HG03039 (cell line): ENCODE results near the gene GSG1.

ENCODE experiments used
- ATAC-seq: cut with Tn5 transposase; IDR thresholded peaks from one replicate; pipeline ENCODE4 v1.9.1; 2021; ENCODE audit warnings: mild to moderate bottlenecking, moderate library complexity; ENCODE audit not compliant: unreplicated experiment

Gene GSG1

GRCh38 chr12:13120413-13120812, 16.9 kb upstream of the GSG1 start:
- no peak for ATAC-seq

DNA sequence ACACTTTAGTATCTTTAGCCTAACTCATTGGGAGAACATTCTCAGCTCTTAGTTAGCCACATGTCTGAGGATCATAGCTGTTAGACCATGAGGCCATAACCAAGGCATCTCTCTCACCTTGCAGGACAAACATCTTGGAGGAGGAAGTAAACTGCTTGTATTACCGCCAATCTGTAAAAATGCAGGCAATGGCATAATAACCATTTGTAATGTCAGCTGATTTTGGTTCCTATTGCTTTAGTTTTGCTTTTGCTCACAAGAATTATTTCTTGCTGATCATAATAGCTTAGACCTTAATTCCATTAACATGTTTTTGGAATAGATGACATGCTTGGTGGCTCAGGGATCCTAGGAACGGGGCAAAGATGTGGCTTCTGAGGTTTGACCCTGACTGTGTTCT, 16.4 kb upstream of the GSG1 start:
- no peak for ATAC-seq

DNA sequence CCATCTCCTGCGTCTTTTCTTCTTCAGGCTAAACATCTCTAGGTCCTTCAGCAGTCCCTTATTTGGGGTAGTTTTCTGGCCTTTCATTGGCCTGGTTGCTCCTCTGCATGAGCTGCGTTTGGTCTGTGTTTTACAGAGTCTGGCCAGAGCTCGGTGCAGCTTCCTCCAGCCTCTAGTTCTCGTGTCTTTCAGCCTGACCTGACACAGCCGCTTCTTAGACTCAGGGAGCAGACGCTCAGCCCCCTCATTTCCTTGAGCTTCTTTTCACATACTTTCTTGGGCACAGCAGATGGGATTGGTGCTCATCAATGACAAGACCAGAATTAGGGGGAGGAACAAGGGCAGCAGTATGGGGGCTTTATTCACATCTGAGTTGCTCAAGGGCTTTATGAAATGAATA, 13.6 kb upstream of the GSG1 start:
- ATAC-seq: no peak

DNA sequence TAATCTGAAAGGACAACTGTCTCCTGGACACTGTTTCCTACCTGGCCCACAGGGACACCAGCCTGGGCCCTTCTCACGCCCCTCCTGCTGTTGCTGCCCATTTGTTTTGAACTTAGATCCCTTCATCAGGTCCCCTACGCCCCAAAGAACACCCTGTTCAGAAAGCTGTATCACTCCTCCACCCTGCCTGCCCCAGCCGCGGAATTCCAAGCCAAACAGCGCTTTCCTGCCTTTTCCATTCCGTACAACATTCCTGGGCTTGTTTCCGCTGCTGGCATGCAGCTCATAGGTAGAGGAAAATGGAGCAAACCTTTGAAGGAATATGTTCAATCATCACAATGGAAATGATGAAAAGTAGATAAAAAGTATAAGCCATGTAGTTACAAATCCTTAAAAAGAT, 12.8 kb upstream of the GSG1 start:
- ATAC-seq: no peak

DNA sequence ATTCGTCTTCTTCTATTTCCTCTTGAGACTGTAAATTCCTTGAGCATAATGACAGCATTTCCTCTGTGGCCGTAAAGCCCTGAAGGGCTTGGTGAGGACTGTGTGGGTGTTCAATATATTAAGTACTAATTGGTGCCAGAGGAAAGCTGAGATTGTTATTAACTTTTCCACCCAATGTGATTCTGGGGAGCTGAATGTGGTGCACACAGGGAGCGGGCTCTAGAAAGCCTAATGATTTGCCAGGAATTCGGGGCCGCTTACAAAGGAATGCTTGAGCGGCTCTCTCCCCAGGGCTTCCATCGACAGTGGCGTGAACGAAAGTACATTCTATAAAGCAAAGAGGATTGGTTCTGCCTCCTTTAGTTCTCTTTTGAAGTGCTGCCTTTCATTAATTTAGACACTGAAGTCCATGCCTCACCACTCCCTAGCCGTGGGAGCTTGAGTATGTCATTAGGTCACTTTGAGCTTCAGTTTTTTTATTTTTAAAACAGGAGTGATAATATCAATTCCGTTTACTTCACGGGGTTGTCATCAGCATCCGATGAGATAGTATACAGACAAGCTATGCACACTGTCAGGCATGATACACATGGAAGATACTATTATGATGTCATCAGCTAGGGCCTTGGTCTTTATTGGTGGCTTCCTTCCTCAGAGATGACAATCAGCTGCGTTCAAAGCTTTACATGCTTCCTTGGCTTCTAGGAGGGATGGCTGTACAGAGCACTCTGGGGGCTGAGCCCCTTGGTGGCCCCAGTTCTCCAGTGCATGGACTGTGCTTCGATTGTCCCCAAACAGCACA, 11.0 kb upstream of the GSG1 start:
- no peak for ATAC-seq

DNA sequence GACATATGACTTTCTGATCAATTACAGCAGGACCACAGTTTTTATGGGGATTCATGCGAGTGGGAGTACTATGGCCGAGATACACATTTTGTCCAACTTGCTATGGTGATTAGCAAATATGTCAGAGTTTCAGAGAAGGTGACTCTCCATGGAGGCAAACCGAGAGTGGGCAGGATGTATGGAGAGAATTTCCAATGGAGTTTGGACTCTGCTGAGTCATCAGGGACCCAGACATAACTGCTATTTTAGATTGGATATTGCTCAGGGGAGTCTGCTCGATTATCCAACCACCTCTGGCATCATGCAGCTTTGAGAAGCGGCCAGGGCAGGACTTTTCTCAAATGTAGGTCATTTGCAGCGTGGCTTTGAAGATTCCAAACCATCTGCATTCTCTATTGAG, 9.5 kb upstream of the GSG1 start:
- ATAC-seq: no peak

- ATAC-seq: no peak
Measured at GRCh38 chr12:13106666-13107065, 3.2 kb upstream of the GSG1 start.

- ATAC-seq: no peak
Measured at GRCh38 chr12:13105781-13106180, 2.3 kb upstream of the GSG1 start.

- ATAC-seq: no peak
Measured at GRCh38 chr12:13104409-13104808, 942 bp upstream of the GSG1 start.

- ATAC-seq: no peak
Measured at GRCh38 chr12:13102461-13103195, 839 bp downstream of the GSG1 start.

GRCh38 chr12:13101821-13102375, 1.6 kb downstream of the GSG1 start:
- no peak for ATAC-seq

DNA sequence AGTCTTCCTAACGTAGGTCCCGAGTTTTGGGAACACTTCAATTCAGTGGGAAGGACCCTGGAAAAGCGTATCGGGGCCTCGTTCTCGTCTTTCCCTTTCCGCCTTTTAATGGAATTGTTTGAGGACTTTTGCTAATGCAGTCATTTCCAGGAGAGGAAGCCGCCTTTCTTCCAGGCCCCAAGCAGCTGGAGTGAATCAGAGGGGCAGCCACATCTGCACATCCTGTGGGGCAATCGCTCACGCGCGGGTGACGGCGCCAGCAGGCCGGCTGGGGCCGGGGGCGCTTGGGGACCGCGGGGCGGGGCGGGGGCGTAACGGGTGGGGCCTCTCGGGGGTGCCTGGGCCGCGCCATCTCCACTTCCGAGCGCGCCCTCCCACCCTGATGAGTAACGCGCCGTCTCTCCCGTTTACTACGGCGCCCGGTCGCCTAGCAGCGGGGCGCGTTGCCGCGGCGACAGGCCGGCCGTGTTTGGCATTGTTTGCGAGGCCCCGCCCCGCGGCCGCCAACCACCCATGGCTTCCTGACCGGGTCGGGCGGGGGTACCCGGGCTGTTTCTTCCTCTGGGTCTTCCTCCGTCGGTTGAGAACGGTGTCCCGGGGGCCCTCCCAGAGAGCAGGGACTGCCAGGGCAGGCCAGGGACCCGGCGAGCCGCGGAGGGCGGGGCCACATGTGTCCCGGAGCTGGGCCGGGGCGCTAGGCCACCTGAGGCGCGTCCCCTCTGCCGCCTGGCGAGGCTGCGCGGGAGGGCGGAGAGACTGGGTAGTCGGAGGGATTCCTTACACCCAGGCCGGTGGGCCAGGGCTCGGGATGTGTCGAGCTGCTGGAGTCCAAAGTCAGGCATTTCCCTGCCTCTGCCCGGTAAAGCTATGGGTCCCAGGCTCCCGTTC, 2.3 kb downstream of the GSG1 start:
- peak; percentile 81 for ATAC-seq

DNA sequence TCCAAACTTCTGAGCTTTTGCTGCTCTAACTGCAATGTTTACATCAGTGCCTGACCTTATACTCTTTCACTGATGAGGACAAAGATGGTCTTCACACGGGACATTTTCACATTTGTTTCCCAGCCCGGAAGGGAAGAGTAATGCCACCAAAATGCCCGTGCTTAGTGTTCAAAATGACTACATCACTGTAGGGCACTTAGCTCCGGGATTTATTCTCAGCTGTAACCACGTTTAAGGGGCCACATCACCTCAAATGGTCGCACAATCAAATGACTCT, 2.9 kb downstream of the GSG1 start:
- ATAC-seq: no peak

GRCh38 chr12:13099844-13100604, 3.4 kb downstream of the GSG1 start:
- ATAC-seq: no peak

DNA sequence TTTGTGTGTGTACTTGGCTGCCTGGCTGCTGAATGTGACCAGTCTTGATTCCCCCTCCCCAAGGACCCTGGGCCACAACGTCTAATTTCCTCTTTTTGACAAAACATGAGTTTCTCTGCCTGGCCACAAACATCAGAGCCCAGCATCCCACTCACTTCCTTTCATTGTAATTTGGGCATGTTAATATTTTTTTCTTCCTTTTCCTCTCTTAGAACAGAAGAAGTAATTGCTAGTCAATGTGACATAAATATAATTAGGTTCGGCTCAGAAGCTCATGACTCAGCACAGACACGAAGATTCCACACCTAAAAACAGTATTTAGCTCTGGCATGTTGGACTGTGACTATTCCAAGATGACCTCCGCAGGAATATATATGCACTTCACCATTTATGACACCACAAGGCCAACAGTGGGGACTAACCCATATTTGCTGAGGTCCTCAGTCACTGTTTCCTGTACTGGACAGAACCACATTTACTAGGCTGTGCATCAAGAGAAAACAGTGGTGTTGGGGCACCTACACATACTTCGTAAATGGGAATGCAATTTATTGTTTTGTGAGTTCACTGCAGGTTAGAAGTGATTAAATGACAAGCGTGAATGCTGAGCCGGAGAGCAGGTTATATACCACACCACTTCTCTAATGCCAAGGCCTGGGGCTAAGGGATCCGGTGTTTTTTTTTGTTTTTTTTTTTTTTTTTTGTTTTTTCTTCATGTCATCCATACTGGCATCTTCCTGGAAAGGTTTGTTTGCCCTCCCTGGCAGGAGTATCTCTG, 4.2 kb downstream of the GSG1 start:
- no peak for ATAC-seq

DNA sequence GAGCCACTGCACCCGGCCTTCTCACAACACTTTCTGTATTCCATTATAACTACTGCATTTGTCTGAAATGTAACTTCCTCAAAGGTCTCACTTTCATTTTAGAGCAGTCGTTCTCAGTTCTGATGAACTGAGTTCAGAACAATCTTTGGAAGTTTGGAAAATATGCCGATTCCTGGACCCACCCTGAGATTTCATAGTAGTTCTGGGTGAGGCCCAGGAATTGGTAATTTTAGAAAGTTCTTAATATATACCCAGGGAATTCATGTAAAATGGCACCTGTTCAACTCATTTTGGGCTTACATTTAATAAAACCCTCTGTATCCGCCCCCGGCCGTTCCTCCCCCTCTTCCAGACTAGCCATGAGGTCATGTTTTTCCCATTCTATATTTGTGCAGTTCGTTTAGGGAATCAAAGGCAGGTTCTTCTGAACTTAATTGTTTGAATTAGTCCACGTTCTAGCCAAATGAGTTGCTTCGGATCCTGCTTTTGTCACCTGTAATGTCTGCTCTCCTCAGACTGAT, 5.9 kb downstream of the GSG1 start:
- ATAC-seq: no peak

GRCh38 chr12:13095266-13095995, 8.0 kb downstream of the GSG1 start:
- ATAC-seq: no peak

DNA sequence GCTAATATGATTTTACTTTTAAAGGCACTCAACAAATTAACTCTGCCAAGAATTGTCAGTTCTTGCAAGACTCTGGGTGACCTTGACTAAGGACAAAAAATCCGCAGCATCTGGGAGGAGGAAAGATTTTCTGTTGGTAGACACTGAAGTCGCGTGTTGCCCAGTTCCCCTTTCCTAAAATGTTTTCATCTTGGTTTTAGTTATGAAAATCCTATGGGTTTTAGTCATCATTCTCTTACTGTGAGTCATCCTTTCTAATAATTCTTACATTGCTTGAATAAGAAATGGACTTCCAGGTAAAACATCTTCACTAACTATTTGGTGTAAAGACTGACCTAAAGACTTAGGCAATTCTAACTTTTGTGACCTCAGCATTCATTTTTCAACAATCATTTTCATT, 9.1 kb downstream of the GSG1 start:
- peak; percentile 58 for ATAC-seq

GRCh38 chr12:13093848-13094220, 9.6 kb downstream of the GSG1 start:
- no peak for ATAC-seq
